ENCODE measurements around the gene RASAL1.

DNA sequence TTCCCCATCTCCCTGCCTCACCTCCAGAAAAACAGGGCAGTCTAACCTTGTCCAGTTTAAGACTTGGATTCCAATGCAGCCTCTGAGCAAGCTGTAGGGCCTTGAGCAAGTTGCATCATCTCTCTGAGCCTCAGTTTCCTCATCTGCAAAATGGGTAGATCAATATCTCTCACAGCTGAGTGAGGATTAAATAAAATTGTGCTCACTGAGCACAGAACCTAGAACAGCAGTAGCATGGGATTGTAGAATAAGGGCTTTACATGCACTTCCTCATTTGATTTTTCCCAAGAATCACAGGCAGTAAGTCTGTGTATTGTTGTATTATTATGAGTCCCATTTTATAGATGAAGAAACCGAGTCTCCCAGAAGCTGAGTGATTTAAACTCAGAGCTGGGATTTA is 77.0 kb downstream of the RASAL1 start:
- no peak for TF ChIP-seq TAF1 (IDR thresholded peaks at IDR 0.05; ENCODE audit: borderline replicate concordance, low read depth, low read length)
- TF ChIP-seq POLR2A (IDR thresholded peaks at IDR 0.05; ENCODE audit: low read depth, low read length): no peak
- no peak for TF ChIP-seq POLR2AphosphoS5 (IDR thresholded peaks at IDR 0.05; ENCODE audit: low read depth, low read length)
